Neuronal stem cell (in vitro differentiated cells): ENCODE measurements around the gene BMP15.

Experiments
- DNase-seq: peaks from one replicate; pipeline ENCODE4 v3.0.0-alpha.2; 2013; ENCODE audit warnings: low spot score
- H2AFZ ChIP-seq: one replicate; pipeline ENCODE4 v1.6.1; 2013; ENCODE audit warnings: mild to moderate bottlenecking, low read length, inconsistent platforms
- H2AK5ac ChIP-seq: 2 replicates; pipeline ENCODE4 v1.6.1; 2013; ENCODE audit warnings: low read depth, mild to moderate bottlenecking, inconsistent platforms, low read length, moderate library complexity, mixed read lengths
- H2BK120ac ChIP-seq: 2 replicates; pipeline ENCODE4 v1.6.1; 2013; ENCODE audit warnings: low read depth, mild to moderate bottlenecking, inconsistent platforms, low read length, moderate library complexity, mixed read lengths
- H2BK12ac ChIP-seq: one replicate; pipeline ENCODE4 v1.6.1; 2013; ENCODE audit warnings: low read length, inconsistent platforms
- H2BK15ac ChIP-seq: 2 replicates; pipeline ENCODE4 v1.6.1; 2013; ENCODE audit warnings: mild to moderate bottlenecking, low read length, inconsistent platforms, mixed read lengths
- H2BK5ac ChIP-seq: one replicate; pipeline ENCODE4 v1.6.1; 2013; ENCODE audit warnings: inconsistent platforms, mild to moderate bottlenecking, low read length, moderate library complexity
- H3K14ac ChIP-seq: one replicate; pipeline ENCODE4 v1.6.1; 2013; ENCODE audit warnings: low read length, inconsistent platforms
- H3K18ac ChIP-seq: 2 replicates; pipeline ENCODE4 v1.6.1; 2013; ENCODE audit warnings: low read length, inconsistent platforms
- H3K23ac ChIP-seq: 2 replicates; pipeline ENCODE4 v1.6.1; 2013; ENCODE audit warnings: low read depth, mild to moderate bottlenecking, mixed read lengths, low read length, inconsistent platforms; ENCODE audit not compliant: poor library complexity
- H3K27ac ChIP-seq: replicated peaks from 3 replicates; pipeline ENCODE4 v1.5.1; 2013; ENCODE audit warnings: low read length, inconsistent platforms
- H3K27me3 ChIP-seq, 3 experiments: 2 replicates each; pipeline ENCODE4 v1.6.1; 2013; ENCODE audit warnings: low read length in 3 of 3, mild to moderate bottlenecking in 2 of 3, inconsistent platforms in 1 of 3, low read depth in 1 of 3, mixed read lengths in 1 of 3, moderate library complexity in 1 of 3; ENCODE audit not compliant: control insufficient read depth in 3 of 3, insufficient read depth in 3 of 3
- H3K36me3 ChIP-seq, 2 donors: replicated peaks in 1 of 2; 2 replicates each; pipeline ENCODE4 v1.6.1; 2013; ENCODE audit warnings: low read length in 2 of 2; ENCODE audit not compliant: control insufficient read depth in 2 of 2, insufficient read depth in 2 of 2
- H3K4ac ChIP-seq: 2 replicates; pipeline ENCODE4 v1.6.1; 2013; ENCODE audit warnings: inconsistent platforms, mild to moderate bottlenecking, low read length, moderate library complexity
- H3K4me1 ChIP-seq, 2 donors: 1 replicate in 1 of 2; 2 replicates in 1 of 2; pipeline ENCODE4 v1.6.1; 2013; ENCODE audit warnings: low read length in 2 of 2, low read depth in 1 of 2; ENCODE audit not compliant: control insufficient read depth in 2 of 2, insufficient read depth in 1 of 2
- H3K4me2 ChIP-seq: one replicate; pipeline ENCODE4 v1.6.1; 2013; ENCODE audit warnings: mild to moderate bottlenecking, low read length, inconsistent platforms; ENCODE audit not compliant: insufficient read depth, poor library complexity, severe bottlenecking
- H3K4me3 ChIP-seq, 2 donors: 2 replicates each; pipeline ENCODE4 v1.5.1; 2013; ENCODE audit warnings: low read length in 2 of 2, mild to moderate bottlenecking in 2 of 2, inconsistent platforms in 1 of 2, moderate library complexity in 1 of 2
- H3K79me1 ChIP-seq: one replicate; pipeline ENCODE4 v1.6.1; 2013; ENCODE audit warnings: low read depth, mild to moderate bottlenecking, inconsistent platforms, low read length, moderate library complexity
- H3K9ac ChIP-seq: one replicate; pipeline ENCODE4 v1.6.1; 2013; ENCODE audit warnings: mild to moderate bottlenecking, low read depth, low read length, inconsistent platforms; ENCODE audit not compliant: poor library complexity
- H3K9me3 ChIP-seq, 2 donors: replicated peaks in 1 of 2; 2 replicates each; pipeline versions ENCODE3 to v1.6.1; 2013; ENCODE audit warnings: low read length in 2 of 2, mild to moderate bottlenecking in 2 of 2, inconsistent platforms in 1 of 2, low read depth in 1 of 2, mixed read lengths in 1 of 2, moderate library complexity in 1 of 2; ENCODE audit not compliant: control insufficient read depth in 2 of 2, insufficient read depth in 1 of 2
- H4K8ac ChIP-seq: one replicate; pipeline ENCODE4 v1.6.1; 2013; ENCODE audit warnings: low read depth, mild to moderate bottlenecking, inconsistent platforms, low read length, moderate library complexity
- H4K91ac ChIP-seq: one replicate; pipeline ENCODE4 v1.6.1; 2013; ENCODE audit warnings: low read length, low read depth, mild to moderate bottlenecking, inconsistent platforms; ENCODE audit not compliant: poor library complexity
- WGBS, 2 donors: extraction: QIAGEN DNeasy Blood & Tissue Kit; methylation state at CpG; one replicate each; pipeline ENCODE4 v1.1.7; 2013; ENCODE audit warnings: missing lambda C conversion rate in 2 of 2, mixed read lengths in 1 of 2; ENCODE audit not compliant: insufficient read length in 2 of 2, insufficient replicate concordance in 1 of 2; ENCODE audit errors: extremely low coverage in 2 of 2; 5-methylcytosine and 5-hydroxymethylcytosine counted together

BMP15 gene

DNA sequence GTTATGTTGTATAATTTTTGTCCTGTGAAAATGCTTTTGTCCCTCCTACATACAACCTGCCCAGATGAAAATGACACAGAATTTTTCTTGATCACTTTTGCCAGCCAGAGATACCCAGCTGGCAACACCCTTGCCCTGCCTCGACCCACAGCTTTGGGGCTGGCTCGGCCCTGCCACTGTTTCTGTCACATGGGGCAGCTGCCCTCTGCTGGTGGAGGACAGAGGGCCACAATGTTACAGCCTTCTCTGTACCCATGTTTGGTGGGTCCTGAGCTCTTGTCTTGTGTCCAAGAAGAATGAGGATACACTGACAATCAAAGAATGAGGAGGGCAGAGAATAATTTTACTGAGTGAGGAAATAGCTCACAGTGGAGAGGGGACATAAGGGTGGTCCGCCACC lies 31.1 kb downstream of the BMP15 start:
- Histone ChIP-seq H3K27ac (no peak overlapping the region), H3K9ac (no peak overlapping the region), H2BK5ac (no peak overlapping the region), H3K79me1 (no peaks in the 10 kb centered on the region), H3K27me3 (no peaks in the 10 kb centered on the region), H3K23ac (no peak overlapping the region), H3K14ac (no peak overlapping the region), H3K4me2 (no peak overlapping the region), H2BK120ac (no peak overlapping the region), H2BK15ac (no peak overlapping the region), H3K18ac (no peak overlapping the region), H3K9me3 (no peaks in the 10 kb centered on the region), H4K91ac (no peak overlapping the region), H3K4me3 (no peak overlapping the region), H3K4ac (no peak overlapping the region), H4K8ac (no peak overlapping the region), H2AFZ (no peak overlapping the region), H3K36me3 (no peaks in the 10 kb centered on the region), H2AK5ac (no peak overlapping the region), H2BK12ac (no peak overlapping the region), H3K4me1 (no peaks in the 10 kb centered on the region)
- WGBS, 2 donors: no CpG with 5 or more reads among the region's 3 CpGs
- DNase-seq: no peak

DNA sequence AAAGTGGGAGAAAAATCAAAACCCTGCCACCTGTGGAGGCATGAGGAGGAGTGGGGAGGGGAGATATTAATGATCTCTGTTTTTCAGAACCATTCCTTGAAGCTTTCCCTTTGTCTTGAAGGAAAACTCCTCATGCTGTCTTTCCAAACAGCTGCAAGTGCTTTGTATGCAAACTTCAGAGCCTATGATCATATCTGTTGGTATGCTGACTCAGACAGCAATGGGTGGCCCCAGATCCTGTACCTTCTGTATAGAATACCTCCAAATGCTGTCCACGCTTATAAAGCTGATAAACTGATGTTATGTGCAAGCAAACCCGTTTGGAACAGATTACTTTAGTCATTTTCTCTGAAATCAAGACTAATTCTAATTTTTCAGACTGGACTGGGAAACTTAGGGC lies 31.9 kb downstream of the BMP15 start:
- WGBS, 2 donors: no CpG with 5 or more reads among the region's 2 CpGs
- Histone ChIP-seq H4K8ac (no peak overlapping the region), H3K9me3 (no peaks in the 10 kb centered on the region), H2BK120ac (no peak overlapping the region), H2AFZ (no peak overlapping the region), H3K27me3 (no peaks in the 10 kb centered on the region), H3K79me1 (no peaks in the 10 kb centered on the region), H3K4me3 (no peak overlapping the region), H3K9ac (no peak overlapping the region), H3K27ac (no peak overlapping the region), H3K23ac (no peak overlapping the region), H3K4ac (no peak overlapping the region), H2BK5ac (no peak overlapping the region), H2AK5ac (no peak overlapping the region), H2BK12ac (no peak overlapping the region), H3K36me3 (no peaks in the 10 kb centered on the region), H3K4me2 (no peak overlapping the region), H2BK15ac (no peak overlapping the region), H4K91ac (no peak overlapping the region), H3K4me1 (no peaks in the 10 kb centered on the region), H3K18ac (no peak overlapping the region), H3K14ac (no peak overlapping the region)
- no peak for DNase-seq

GRCh38 chrX:50952406-50952805 lies 41.9 kb downstream of the BMP15 start:
- DNase-seq: no peak
- H3K27me3 ChIP-seq: no peaks in the 10 kb centered on the region
- H3K9me3 ChIP-seq: no peaks in the 10 kb centered on the region
- no peak overlapping the region for H3K27ac ChIP-seq
- H3K79me1 ChIP-seq: no peaks in the 10 kb centered on the region
- no peak overlapping the region for H3K18ac ChIP-seq
- H3K36me3 ChIP-seq: no peaks in the 10 kb centered on the region
- no peak overlapping the region for H2AFZ ChIP-seq
- H3K4me3 ChIP-seq: no peak overlapping the region
- H3K14ac ChIP-seq: no peak overlapping the region
- no peaks in the 10 kb centered on the region for H3K4me1 ChIP-seq
- H3K9ac ChIP-seq: no peak overlapping the region
- H3K23ac ChIP-seq: no peak overlapping the region
- no peak overlapping the region for H3K4me2 ChIP-seq
- H2AK5ac ChIP-seq: no peak overlapping the region
- H4K91ac ChIP-seq: no peak overlapping the region
- no peak overlapping the region for H4K8ac ChIP-seq
- no peak overlapping the region for H2BK12ac ChIP-seq
- WGBS, 2 donors: no CpG with 5 or more reads among the region's 1 CpG
- no peak overlapping the region for H2BK5ac ChIP-seq
- H2BK120ac ChIP-seq: no peak overlapping the region
- H2BK15ac ChIP-seq: no peak overlapping the region
- no peak overlapping the region for H3K4ac ChIP-seq

- Histone ChIP-seq H2AFZ (no peak overlapping the region), H3K18ac (no peak overlapping the region), H4K8ac (no peak overlapping the region), H3K14ac (no peak overlapping the region), H3K4me2 (no peak overlapping the region), H3K9me3 (no peaks in the 10 kb centered on the region), H3K4me3 (no peak overlapping the region), H3K79me1 (no peaks in the 10 kb centered on the region), H3K4ac (no peak overlapping the region), H3K27ac (no peak overlapping the region), H2BK15ac (no peak overlapping the region), H3K23ac (no peak overlapping the region), H2BK120ac (no peak overlapping the region), H3K4me1 (no peaks in the 10 kb centered on the region), H3K36me3 (no peaks in the 10 kb centered on the region), H2BK5ac (no peak overlapping the region), H2BK12ac (no peak overlapping the region), H3K27me3 (no peaks in the 10 kb centered on the region), H2AK5ac (no peak overlapping the region), H3K9ac (no peak overlapping the region), H4K91ac (no peak overlapping the region)
- no peak for DNase-seq
- no CpG with 5 or more reads among the region's 1 CpG for WGBS, 2 donors
These were observed 43.3 kb downstream of the BMP15 start for GRCh38 chrX:50953832-50954231.
